Midbrain (tissue), 1 donor: ENCODE data around the gene PATL1.

Source experiments
- DNase-seq: peaks from one replicate; lab custom pipeline; 2025; lab: John Stamatoyannopoulos, UW

The PATL1 gene

DNA sequence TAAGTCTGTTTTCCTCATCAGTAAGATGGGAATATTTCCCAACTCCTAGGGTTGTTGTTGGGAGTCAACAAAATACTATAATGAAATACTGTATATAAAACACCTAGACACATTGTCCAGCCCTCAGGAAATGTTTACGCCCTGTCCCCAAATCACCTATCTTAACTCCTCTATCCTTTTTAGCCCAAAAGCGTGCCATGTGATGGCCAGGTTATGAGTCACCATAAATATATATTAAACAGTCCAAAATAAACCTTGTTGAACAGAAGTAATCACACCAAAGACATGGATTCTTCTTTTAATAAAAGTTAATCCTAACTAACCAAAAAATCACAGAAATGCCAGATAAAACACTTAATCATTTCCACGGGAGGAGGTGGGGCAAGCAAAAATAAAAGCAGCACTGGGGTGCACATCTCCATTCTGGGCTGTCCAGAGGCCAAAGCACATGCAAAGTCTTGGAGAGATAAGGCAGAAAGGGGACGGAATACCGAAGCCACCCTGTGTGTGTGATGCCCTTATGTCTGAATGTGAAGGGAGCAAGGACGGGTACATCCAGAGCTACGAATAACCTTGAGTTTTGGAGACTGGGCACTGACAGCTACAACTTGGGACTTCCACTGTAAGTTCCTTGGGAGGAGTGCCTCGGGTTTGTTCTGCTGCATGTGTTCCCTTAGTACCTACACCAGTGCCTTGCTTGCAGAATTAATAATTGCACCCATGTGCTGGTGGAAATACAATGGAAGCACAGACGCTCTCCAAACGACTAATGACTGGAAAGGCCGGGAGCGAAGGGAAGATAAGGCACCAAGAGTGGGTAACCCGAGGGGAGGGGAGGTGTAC, 54.3 kb downstream of the PATL1 start:
- no peak for DNase-seq

DNA sequence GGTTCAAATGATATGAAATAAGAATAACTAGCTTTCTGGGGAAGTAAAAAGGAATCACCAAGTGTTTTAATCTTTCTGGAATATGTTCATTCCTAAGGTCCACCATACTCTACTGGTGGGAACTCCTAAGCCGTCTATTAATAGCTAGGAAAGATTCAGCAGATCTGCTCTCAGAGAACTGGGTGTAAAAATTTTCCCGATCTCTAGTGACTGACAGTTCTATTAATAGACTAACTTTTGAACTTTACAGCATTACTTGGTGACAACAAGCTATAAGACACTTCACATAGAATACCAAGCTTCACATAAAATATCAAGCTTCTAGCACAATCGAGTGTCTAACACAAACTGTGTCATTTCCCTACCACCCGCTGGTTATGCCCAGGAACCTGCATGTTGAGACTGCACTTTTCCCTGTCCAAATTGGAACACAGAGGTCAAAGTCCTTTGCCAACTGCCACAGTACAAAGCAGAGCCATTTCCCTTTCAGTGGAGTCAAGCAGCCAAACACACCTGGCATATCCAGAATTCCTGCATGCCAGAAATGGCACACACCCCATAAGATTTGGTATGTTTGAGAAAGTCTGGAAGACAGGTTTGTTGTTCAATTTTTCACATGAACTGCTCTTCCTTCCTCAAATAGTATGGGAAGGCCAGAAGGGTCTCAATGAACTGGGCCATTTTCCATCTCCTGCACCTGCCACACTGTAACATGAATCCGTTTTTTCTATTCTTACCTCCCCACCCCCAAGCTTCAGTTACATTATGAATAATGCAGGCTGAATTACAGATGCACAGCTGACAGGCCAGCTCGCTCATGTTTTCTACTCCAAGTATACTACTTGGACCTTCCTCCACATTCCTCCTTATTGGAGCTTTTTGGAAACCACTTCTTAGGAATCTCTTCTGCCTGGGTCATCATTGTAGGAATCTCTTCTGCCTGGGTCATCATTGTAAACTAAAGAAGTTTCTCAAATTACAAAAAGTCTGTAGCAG, 57.0 kb downstream of the PATL1 start:
- DNase-seq, result no peak

DNA sequence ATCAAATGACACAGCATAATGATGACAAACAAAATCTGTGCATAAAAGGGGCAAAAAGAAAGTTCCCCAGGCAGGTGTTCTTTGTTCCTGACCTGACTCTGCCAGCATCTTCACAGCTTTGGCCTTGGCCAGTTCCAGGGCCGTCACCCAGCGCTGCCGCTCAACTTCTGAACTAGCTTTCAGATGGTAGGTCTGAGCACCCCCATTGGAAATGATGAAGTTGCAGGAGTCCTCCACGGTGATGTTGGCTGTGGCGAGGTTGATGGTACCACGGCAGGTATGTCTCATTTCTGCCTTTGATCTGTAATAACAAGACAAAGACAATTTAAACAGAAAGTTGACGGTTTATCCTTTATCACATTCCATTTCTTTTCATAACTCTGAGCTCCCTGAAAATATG, 58.5 kb downstream of the PATL1 start:
- no peak for DNase-seq

DNA sequence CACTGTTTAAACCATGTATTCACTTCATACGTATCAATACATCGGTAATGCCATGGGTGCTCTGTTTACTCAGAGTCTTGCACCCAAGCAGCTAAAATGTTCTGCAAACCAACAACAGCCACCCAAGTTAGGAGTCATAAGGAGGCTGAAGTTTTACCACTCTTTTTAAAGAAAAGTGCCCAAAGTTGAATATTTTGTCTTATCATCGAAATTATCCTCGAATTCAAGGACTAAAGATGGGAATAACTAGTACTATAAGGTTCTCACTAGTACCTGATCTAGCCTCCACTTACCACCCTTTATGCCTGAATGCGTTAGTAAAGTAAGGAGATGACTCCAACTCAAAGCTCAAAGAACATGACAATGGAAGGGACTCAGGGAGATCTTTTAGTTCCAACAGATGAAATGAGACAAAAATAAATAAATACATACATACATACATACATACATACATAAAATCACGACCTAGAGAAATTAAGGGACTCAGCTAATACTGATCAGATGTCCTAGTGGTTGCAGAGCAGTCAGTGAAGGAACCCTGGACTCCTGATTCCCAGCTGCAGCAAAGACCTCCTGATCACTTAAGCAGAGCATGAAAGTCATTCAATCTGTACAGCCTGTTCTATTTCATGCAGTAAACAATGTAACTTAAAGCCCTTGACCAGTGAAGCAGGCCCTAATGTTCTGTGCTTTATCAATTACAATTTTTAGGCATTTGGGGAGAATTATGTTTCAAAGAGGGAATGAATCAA, 61.0 kb downstream of the PATL1 start:
- DNase-seq, result no peak

DNA sequence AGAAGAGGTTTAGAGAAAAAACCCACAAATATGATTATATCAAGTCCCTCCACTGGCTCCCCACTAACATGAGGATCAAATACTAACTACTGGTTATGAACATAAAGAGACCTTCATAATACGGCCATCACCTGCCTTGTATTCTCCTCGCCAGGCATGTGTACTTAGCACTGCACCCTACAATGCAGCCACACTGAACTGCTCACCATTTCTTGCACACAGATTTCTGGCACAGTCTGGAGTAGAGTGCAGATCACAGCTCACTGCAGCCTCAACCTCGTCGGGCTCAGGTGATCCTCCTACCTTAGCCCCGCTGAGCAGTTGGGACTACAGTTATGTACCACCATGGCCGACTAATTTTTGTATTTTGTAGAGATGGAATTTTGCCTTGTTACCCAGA, 66.4 kb downstream of the PATL1 start:
- no peak for DNase-seq

DNA sequence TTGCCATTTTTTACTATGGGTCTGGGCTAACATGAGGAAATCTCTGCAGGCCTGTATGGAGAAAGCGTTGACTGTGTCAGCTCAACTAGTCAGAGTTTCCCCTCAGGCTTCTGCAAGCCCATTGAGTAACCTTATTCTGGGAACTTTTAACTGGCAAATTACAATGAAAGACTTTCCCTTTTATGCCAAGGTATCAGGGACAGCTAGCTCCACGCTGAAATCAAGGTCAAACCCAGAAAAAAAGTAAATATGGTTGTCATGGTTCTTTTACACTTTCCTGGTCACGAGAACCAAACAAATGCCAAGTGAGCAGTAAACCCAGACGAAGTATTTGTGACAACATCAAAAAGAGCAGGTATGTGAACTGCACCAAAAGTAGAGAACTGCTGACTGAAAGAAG, 67.0 kb downstream of the PATL1 start:
- DNase-seq, result no peak

DNA sequence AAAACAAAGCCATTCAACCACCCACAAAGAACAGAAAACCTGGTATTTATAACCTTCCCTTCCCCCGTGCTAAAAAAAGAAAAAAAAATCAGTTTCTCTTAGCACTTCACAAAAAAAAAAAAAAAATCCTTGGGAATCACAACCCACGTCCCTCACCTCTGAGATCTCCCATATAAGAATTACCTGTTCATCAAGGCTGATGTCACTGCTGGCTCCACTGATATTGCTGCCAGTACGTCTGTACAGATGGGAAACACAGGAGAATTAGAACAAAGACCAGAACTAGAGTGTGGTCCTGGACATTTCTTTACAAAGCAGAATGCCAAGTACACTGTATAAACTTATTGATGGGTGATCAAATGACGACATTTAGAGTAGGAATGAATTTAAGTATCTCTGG, 68.2 kb downstream of the PATL1 start:
- no peak for DNase-seq

DNA sequence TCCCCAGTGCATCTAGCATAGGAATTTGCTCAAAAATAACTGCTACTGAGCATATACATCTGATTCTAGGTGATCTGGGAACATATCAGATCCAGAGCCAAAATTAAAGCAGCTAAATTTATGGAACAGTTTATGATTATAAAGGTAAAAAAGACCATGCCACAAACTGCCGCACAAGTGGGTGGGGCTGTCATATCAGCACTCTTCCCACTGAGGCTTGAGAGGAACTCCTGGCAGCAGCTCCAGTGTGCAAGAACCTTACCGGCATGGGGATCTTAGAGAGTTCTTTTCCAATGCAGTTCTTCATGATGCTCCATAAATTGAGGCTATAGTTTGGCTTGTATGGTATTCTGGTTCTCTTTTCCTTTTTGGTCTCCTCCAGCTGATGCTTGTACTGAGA, 68.6 kb downstream of the PATL1 start:
- no peak for DNase-seq

DNA sequence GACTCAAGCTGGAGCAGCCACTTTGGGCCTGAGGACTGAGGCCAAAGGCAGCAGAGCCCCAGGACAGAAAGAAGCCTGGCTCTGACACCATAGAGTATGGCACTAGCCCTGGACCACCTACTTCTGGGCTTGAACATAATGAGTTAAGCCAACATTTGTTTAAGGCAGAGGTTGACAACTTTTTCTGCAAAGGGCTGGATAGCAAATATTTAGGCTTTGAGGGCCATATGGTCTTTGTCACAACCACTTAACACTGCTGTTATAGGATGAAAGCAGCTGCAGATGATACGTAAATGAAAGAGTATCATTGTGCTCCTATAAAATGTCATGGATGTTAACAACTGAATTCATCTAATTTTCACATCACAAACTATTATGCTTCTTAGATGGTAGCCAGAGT, 69.9 kb downstream of the PATL1 start:
- no peak for DNase-seq
